BE2C (cell line): Measurements from ENCODE around the gene PXYLP1.

Source experiments
- DNase-seq: peaks from one replicate; pipeline ENCODE4 v3.0.0-alpha.2; 2020
- H3K27me3 ChIP-seq: fragments of 250-450 bp; sonication (Bioruptor Pico); 2 replicates; pipeline ENCODE4 v1.5.1; 2020; ENCODE audit warnings: mild to moderate bottlenecking
- H3K36me3 ChIP-seq: fragments of 250-450 bp; sonication (Bioruptor Pico); 2 replicates; pipeline ENCODE4 v1.5.1; 2020; ENCODE audit warnings: mild to moderate bottlenecking
- H3K4me1 ChIP-seq: fragments of 250-450 bp; sonication (Bioruptor Pico); 2 replicates; pipeline ENCODE4 v1.5.1; 2020
- H3K4me3 ChIP-seq: 2 replicates; pipeline ENCODE4 v1.5.1; 2011; ENCODE audit warnings: low read depth, low read length
- H3K9me3 ChIP-seq: fragments of 250-450 bp; sonication (Bioruptor Pico); 2 replicates; pipeline ENCODE4 v1.5.1; 2020
- TF ChIP-seq, protein P1 (sequence below): IDR thresholded peaks from 2 replicates; pipeline ENCODE4 v1.5.1; 2012; ENCODE audit warnings: mild to moderate bottlenecking, low read depth, low read length

PXYLP1 gene

DNA sequence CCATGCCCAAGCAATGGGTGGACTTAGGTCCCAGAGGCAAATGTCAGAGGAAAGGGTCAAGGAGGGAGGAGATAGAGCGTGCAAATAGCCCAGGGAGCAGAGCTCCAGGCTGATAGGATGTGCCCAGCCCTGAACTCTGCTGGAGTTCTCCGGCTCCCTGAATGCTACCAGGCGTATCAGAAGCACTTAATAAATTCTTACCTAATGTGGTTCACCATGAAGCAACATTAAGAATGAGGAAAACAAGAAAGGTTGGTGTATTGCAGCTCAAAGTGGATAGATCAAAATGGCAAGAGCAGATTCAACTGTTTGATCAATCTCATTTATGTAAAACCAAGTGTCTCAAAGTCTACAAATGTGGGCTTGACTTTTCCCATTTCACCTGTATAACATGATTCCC, 38.3 kb downstream of the PXYLP1 start:
- no peak for DNase-seq
- H3K9me3 ChIP-seq: no peaks in the 10 kb centered on the region
- peaks cover 9% of the 10 kb centered on the region for H3K4me1 ChIP-seq
- TF ChIP-seq, protein P1, sequence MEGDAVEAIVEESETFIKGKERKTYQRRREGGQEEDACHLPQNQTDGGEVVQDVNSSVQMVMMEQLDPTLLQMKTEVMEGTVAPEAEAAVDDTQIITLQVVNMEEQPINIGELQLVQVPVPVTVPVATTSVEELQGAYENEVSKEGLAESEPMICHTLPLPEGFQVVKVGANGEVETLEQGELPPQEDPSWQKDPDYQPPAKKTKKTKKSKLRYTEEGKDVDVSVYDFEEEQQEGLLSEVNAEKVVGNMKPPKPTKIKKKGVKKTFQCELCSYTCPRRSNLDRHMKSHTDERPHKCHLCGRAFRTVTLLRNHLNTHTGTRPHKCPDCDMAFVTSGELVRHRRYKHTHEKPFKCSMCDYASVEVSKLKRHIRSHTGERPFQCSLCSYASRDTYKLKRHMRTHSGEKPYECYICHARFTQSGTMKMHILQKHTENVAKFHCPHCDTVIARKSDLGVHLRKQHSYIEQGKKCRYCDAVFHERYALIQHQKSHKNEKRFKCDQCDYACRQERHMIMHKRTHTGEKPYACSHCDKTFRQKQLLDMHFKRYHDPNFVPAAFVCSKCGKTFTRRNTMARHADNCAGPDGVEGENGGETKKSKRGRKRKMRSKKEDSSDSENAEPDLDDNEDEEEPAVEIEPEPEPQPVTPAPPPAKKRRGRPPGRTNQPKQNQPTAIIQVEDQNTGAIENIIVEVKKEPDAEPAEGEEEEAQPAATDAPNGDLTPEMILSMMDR: no peak
- H3K27me3 ChIP-seq: no peaks in the 10 kb centered on the region
- peaks cover 25% of the 10 kb centered on the region for H3K36me3 ChIP-seq
- H3K4me3 ChIP-seq: no peak overlapping the region

DNA sequence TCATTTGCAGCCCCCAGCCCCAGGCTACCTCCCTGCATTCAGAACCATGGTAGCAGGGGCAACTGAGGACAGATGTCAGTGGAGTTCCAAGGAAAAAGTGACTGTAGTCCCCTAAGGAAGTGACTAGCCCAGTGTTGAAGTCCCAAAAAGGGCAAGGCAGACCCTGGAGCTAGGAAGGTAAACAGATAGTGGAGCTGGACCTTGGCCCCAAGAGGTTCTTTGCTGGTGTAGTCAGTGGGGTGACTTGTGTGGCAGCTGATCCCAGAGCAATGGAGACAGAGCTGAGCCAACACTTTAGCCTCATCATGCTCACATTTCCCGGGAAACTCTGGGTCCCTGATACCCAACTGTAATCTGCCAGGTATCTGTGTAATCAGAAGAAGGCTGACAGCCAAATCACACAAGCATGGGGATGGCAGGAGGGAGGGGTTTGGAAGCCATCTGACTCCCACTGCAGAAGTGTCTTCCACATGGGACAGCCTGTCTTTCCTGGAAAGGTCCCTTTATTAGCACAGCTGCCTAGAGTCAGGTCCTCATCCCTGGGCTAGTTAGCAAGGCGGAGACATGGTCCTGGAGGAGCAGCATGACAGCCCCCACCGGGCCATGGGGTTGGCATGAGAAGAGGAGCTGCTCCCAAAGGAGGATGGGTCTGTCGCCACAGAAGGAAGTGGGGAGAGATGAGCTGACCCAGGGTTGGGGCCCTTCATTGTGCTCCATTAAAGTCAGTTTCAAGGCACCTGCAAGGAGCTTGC, 39.8 kb downstream of the PXYLP1 start:
- no peak overlapping the region for H3K4me3 ChIP-seq
- peaks cover 9% of the 10 kb centered on the region for H3K4me1 ChIP-seq
- TF ChIP-seq, protein P1: no peak
- no peaks in the 10 kb centered on the region for H3K9me3 ChIP-seq
- peaks cover 17% of the 10 kb centered on the region for H3K36me3 ChIP-seq
- DNase-seq: no peak
- no peaks in the 10 kb centered on the region for H3K27me3 ChIP-seq

DNA sequence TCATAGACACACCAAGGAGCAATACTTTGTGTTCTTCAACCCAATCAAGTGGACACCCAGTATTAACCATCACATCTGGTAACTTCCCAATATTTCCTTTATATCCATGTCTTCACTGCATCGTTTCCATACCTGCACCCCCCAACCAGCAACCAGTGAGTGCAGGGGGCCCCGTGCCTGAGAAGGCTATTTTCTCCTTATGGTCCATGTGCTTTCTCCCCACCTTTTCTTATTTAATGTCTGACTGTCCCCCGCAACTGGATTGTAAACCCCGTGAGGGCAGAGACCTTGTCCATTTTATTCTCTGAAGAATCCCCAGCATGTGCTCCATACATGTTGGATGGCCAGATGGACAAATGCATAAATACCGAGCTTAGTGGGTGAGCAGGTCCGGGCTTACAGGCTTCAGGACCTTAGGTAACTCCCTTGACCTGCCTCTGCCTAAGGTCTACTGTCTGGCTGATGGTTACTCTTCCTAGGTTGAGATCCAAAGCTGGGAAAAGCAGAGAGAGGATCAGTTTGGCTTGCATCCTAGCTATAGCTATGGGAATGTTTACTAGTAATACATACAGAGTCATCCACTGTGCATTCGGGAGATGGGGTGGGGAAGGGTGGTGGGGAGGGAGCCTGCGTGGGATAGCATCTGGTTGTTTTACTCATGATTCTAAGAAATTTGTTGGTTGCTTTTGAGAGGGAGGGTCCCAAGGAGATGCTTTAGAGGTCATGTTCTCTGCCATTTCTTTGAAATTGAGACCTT, 41.5 kb downstream of the PXYLP1 start:
- Histone ChIP-seq H3K27me3 (no peaks in the 10 kb centered on the region), H3K9me3 (no peaks in the 10 kb centered on the region), H3K4me3 (no peak overlapping the region), H3K36me3 (peaks cover 17% of the 10 kb centered on the region), H3K4me1 (peaks cover 9% of the 10 kb centered on the region)
- TF ChIP-seq, protein P1: no peak
- DNase-seq: no peak

DNA sequence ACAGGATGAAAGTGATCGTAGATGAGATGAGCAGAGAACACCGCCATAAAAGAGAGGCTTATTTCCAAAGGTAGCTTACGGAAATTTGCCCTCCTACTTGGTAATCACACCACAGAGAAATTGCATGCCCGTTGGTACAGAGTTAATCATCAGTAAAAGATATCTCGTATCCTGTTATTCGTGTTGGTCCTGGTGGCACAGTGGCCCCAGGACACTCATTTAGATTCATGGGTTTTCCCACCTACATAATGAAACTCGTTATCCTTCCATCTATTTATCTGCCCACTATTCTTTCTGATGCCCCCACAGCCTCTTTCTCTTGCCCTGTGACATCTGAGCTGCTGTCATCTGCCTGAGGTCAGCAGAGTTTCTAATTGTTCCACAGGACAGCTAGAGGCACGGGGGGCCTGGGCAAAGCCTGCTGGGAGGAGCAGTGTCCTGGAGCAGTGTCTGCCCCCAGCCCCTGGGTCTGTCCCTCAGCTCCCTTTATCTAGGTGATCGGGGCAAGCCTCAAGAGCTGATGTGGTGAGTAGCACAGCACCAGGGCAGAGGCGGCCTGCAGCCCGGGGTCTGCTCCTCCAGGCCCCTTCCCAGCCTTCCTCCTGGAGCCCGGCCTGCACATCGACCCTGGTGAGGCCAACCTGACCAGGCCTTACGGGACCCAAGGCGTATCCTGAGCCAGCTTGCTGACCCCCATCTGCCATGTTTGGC, 42.2 kb downstream of the PXYLP1 start:
- H3K4me3 ChIP-seq: no peak overlapping the region
- DNase-seq: no peak
- TF ChIP-seq, protein P1: no peak
- H3K4me1 ChIP-seq: peaks cover 9% of the 10 kb centered on the region
- H3K9me3 ChIP-seq: no peaks in the 10 kb centered on the region
- H3K36me3 ChIP-seq: peaks cover 18% of the 10 kb centered on the region
- H3K27me3 ChIP-seq: no peaks in the 10 kb centered on the region

DNA sequence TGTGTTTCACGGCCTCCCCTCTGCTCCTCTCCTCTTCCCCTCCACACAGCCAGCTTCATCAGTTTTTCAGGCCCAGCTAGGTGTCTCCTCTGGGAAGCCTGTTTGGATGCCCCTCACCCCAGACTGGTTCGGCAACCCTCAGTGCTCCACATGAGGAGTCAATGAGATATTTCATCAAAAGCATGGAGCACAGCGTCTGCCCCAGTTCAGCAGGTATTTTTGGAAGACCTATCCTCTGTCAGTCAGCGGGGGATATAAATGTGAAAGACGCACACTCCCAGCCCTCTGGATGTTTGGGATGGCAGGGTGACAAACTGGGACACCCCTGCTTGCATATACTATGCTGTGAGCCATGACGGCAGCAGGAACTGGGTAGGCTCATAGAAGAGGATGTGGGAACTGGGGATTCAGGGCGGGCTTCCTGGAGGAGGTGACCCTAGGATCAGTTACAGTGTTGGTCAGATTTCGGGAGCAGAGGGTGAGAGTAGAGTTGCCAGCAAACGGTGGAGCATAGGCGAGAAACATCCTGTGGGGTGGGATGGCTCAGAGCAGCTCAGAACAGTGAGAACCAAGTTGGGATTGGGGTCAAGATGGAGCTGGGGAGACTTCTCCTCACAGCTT, 42.9 kb downstream of the PXYLP1 start:
- Histone ChIP-seq H3K27me3 (no peaks in the 10 kb centered on the region), H3K4me3 (no peak overlapping the region), H3K9me3 (no peaks in the 10 kb centered on the region), H3K36me3 (peaks cover 20% of the 10 kb centered on the region), H3K4me1 (peaks cover 9% of the 10 kb centered on the region)
- no peak for DNase-seq
- TF ChIP-seq, protein P1: no peak
